GM18499 (cell line): ENCODE data around the gene EIF2B4.
A peak's percentile ranks its signal among the peaks of the same experiment; 100 is the strongest.
"Not testable (repeated sequence)": the region's sequence is repeated elsewhere in the genome, so short reads cannot be mapped to it uniquely, and the experiment has no call there.

ENCODE experiments used
- ATAC-seq: cut with Tn5 transposase; IDR thresholded peaks from one replicate; pipeline ENCODE4 v1.9.1; 2021; ENCODE audit warnings: moderate number of reproducible peaks; ENCODE audit not compliant: insufficient read depth, unreplicated experiment

EIF2B4 gene

GRCh38 chr2:27378096-27378808, 8.1 kb upstream of the EIF2B4 start:
- no peak for ATAC-seq

GRCh38 chr2:27377618-27378095, 7.5 kb upstream of the EIF2B4 start:
- ATAC-seq: no peak

DNA sequence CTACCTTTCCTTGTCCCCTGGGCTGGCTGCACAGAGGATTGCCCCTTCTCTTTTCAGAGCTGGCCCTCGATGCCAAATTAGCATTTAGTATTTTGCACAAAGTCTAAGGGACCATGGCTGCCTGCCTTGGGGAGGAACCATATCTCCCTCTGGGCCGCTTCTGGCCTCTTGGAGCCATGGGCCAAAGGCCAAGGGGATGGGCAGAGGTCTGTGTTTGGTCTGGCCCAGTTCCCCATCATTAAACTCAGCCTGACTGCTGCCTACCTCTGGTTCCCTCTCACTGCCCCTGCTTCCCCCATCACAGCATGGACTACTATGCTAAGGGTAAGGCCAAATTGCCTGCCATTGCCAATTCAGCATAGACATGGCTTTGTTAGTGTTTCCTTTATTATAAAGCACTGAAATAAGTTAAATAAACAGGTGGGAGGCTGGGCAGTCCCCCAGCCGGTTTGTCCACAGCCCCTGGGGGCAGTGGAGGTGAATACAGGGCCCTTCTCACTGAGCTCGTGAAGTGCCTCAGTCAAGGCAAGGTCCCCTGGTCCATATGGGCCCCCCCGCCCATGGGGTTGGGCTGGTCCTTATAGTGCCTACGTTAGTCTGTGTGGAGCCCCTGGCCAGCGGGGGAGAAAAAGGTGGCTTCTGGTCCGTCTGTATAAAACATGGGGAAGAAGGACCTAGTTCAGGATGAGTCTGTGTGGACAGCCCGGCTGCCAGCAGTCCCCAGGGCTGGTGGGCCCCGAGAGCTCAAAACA, 6.9 kb upstream of the EIF2B4 start:
- no peak for ATAC-seq

- ATAC-seq: no peak
Measured at GRCh38 chr2:27376151-27376865, 6.2 kb upstream of the EIF2B4 start.

DNA sequence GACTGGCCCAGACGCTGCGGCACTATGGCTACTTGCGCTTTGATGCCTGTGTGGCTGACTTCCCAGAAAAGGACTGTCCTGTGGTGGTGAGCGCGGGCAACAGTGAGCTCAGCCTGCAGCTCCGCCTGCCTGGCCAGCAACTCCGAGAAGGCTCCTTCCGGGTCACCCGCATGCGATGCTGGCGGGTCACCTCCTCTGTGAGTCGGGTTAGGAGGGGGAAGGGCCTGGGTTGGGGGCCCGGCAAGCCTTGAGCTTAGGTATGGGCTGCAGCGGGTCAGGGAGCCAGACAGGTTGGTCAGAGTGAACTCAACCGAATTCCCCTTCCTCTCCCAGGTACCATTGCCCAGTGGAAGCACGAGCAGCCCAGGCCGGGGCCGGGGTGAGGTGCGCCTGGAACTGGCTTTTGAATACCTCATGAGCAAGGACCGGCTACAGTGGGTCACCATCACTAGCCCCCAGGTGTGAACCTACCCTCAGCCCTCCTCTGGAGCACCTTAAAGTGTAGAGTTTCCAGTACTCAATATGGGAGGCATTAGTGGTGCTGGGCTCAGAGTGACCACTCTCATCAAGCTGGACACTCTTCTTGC, 5.5 kb upstream of the EIF2B4 start:
- ATAC-seq: no peak

- ATAC-seq: no peak
Measured at GRCh38 chr2:27373567-27373966, 3.4 kb upstream of the EIF2B4 start.

DNA sequence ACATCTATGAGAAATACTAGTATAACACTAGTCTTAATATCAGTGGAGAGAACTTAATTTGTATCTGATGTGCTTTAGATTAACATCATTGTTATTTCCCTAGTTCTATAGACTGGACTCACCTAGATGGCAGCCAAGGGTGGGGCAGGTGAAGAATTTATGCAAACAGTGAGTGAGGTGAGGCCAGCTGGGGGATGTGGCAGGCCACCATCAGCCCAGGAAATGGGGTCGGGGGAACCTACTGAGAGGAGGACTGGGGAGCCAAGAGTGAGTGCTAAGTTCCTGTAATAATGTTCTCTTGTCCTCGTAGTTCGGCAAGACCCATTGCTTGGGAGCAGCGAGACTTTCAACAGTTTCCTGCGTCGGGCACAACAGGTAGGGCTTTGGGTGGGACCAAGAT, 2.8 kb upstream of the EIF2B4 start:
- ATAC-seq: no peak

- peak; percentile 14 for ATAC-seq
Measured at GRCh38 chr2:27370816-27371620, 880 bp upstream of the EIF2B4 start.

GRCh38 chr2:27369471-27370025, 590 bp downstream of the EIF2B4 start:
- ATAC-seq: no peak

GRCh38 chr2:27363933-27364332, 6.2 kb downstream of the EIF2B4 start:
- ATAC-seq: no peak

- ATAC-seq: no peak
Measured at GRCh38 chr2:27362678-27363420, 7.3 kb downstream of the EIF2B4 start.

GRCh38 chr2:27356382-27357181, 13.6 kb downstream of the EIF2B4 start, which contains the start of gene GTF3C2:
GTF3C2 (minus strand) TSS chr2:27356764; CDS start chr2:27343554, 13,210 bp downstream.
- peak; percentile 60 for ATAC-seq

GRCh38 chr2:27356056-27356381, 14.1 kb downstream of the EIF2B4 start:
- peak; percentile 23 for ATAC-seq

DNA sequence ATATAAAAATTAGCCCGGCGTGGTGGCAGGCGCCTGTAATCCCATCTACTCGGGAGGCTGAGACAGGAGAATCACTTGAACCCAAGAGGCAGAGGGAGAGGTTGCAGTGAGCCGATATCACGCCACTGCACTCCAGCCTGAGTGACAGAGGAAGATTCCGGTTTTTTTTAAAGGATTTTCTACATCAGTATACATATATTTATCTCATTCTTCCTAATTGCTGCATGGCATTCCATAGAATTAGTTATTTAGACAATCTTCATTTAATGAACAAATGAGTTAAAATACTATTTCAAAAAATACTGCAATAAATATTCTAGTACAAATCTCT, 15.6 kb downstream of the EIF2B4 start:
- ATAC-seq: no peak

- no peak for ATAC-seq
Measured at GRCh38 chr2:27353762-27354596, 16.2 kb downstream of the EIF2B4 start.

DNA sequence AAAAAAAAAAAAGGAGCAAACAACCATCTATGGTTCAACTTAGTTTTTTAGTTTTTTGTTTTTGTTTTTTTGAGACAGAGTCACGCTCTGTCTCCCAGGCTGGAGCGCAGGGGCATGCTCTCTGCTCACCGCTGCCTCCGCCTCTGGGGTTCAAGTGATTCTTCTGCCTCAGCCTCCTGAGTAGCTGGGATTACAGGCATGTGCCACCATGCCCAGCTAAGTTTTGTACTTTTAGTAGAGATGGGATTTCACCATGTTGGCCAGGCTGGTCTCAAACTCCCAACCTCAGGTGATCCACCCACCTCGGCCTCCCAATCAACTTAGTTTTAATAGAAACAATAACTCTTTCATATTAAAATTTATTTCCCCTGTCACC, 16.8 kb downstream of the EIF2B4 start:
- ATAC-seq: not testable (repeated sequence)

DNA sequence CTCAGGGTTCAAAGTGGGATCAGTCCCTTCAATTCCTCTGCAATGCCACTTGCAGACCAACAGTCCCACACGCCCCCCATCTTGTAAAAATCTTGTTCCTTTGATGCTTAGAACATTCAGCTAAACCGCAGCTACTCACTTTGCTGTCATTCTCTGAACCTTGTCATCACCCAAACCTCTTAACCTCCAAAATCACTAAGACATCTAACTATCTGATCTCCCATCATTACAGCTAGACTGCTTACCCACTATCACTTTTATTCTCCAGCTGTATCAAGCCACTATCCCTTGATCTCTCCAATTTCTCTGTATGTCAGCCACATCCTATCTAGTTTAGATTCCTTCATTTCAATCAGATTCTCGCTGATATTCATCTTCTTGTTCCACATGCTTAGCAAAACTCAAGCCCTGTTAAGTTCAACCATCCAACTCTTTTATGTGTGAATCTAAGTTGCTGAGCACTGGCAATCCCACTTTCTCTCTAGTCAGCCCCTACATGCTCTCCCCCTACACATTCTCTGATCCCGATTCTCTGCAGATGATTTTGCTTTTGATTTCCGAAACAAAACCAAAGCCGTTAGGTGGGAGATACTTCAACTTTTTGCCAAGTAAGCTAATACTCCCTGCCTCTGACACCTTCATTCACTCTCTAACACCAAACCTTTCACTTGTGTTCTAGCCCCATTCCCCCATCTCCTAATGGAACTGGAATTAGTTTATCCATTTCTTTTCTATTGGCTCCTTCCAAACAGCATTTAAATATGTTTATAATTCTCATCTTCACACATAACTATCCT, 18.1 kb downstream of the EIF2B4 start:
- ATAC-seq: no peak
